GM12878 (cell line): ENCODE measurements around the gene RERE. TPM values are rescaled to one million over a fixed set of nuclear protein-coding genes. Genes with fewer than 3 reads are reported as not detected.

ENCODE experiments used
- ATAC-seq: fragments of 200-7000 bp; cut with Tn5 transposase; 3 replicates; pipeline ENCODE4 v1.9.1; 2020; ENCODE audit warnings: mild to moderate bottlenecking, moderate library complexity
- BruUV-seq: library from RNA; stranded (reverse); fragments of 400-500 nt; replicated peaks from 2 replicates; lab custom pipeline; 2021; lab: Mats Ljungman, UMichigan
- CTCF ChIA-PET: fragments of 300-600 bp; sonication (Branson Sonifier 250); formaldehyde crosslinking; extraction: SDS; loops from one replicate; lab custom pipeline; 2021; ENCODE audit warnings: inconsistent platforms; lab: Yijun Ruan, JAX
- POLR2A ChIA-PET: fragments of 350-600 bp; formaldehyde crosslinking; extraction: SDS; loops from one replicate; lab custom pipeline; 2021; ENCODE audit warnings: inconsistent platforms; lab: Charles Lee
- RAD21 ChIA-PET: fragments of 300-600 bp; sonication (Branson Sonifier 250); formaldehyde crosslinking; loops from one replicate; lab custom pipeline; 2023; ENCODE audit warnings: antibody characterized with exemption; ENCODE audit not compliant: unreplicated experiment; lab: Charles Lee
- SMC1A ChIA-PET: fragments of 300-600 bp; sonication (Branson Sonifier 250); formaldehyde crosslinking; loops from one replicate; lab custom pipeline; 2023; ENCODE audit not compliant: unreplicated experiment, uncharacterized antibody; lab: Charles Lee
- DNase-seq: peaks from one replicate; pipeline ENCODE4 v3.0.0-alpha.2; 2011; ENCODE audit warnings: low read depth, low spot score
- FAIRE-seq: peaks from 3 replicates; lab custom pipeline; 2011; peaks lifted over from hg19 to GRCh38; lab: Jason Lieb, UNC
- H2AFZ ChIP-seq: 2 replicates; pipeline ENCODE4 v1.6.0; 2011; ENCODE audit warnings: low read depth, low read length, control low read depth; ENCODE audit not compliant: control insufficient read depth
- H3K27ac ChIP-seq: 2 replicates; pipeline ENCODE4 v1.5.1; 2011; ENCODE audit warnings: control low read depth; ENCODE audit not compliant: control insufficient read depth, insufficient read depth
- H3K27me3 ChIP-seq, 2 experiments: replicated peaks in 1 of 2; 2 replicates each; pipeline versions ENCODE4 v1.6.0 to v1.6.1; 2011; ENCODE audit warnings: low read length in 1 of 2; ENCODE audit not compliant: control insufficient read depth in 2 of 2, insufficient read depth in 2 of 2
- H3K36me3 ChIP-seq, 2 experiments: 2 replicates each; pipeline ENCODE4 v1.5.1; 2011; ENCODE audit warnings: low read length in 1 of 2; ENCODE audit not compliant: control insufficient read depth in 2 of 2, insufficient read depth in 2 of 2
- H3K4me1 ChIP-seq: 2 replicates; pipeline ENCODE4 v1.6.1; 2011; ENCODE audit warnings: mild to moderate bottlenecking, low read length, moderate library complexity, mixed read lengths; ENCODE audit not compliant: control insufficient read depth, insufficient read depth
- H3K4me2 ChIP-seq: 2 replicates; pipeline ENCODE4 v1.6.0; 2011; ENCODE audit warnings: control low read depth; ENCODE audit not compliant: control insufficient read depth, insufficient read depth
- H3K4me3 ChIP-seq: fragments of 200-600 bp; sonication (generic); 2 replicates; pipeline ENCODE4 v1.5.1; 2016
- H3K79me2 ChIP-seq: 2 replicates; pipeline ENCODE4 v1.6.0; 2011; ENCODE audit warnings: low read length; ENCODE audit not compliant: control insufficient read depth, insufficient read depth
- H3K9ac ChIP-seq: 2 replicates; pipeline ENCODE4 v1.8.0; 2011; ENCODE audit warnings: low read length, control low read depth, mixed read lengths; ENCODE audit not compliant: control insufficient read depth, insufficient read depth
- H3K9me3 ChIP-seq: replicated peaks from 3 replicates; pipeline ENCODE4 v1.5.1; 2011; ENCODE audit warnings: mild to moderate bottlenecking, low read length; ENCODE audit not compliant: control insufficient read depth, insufficient read depth
- H4K20me1 ChIP-seq: 2 replicates; pipeline ENCODE4 v1.6.0; 2011; ENCODE audit not compliant: control insufficient read depth, insufficient read depth
- BCL11A ChIP-seq: IDR thresholded peaks from 2 replicates; pipeline ENCODE4 v1.6.1; 2011; ENCODE audit warnings: low read depth, low read length
- CBX5 ChIP-seq: sonication (generic); IDR thresholded peaks from 2 replicates; pipeline ENCODE4 v1.6.1; 2016; ENCODE audit warnings: low read depth, moderate library complexity, mild to moderate bottlenecking, inconsistent platforms
- CHD4 ChIP-seq: fragments of 200-600 bp; sonication (generic); IDR thresholded peaks from 2 replicates; pipeline ENCODE4 v1.6.1; 2016; ENCODE audit warnings: mild to moderate bottlenecking
- DPF2 ChIP-seq: fragments of 450-650 bp; IDR thresholded peaks from 2 replicates; pipeline ENCODE4 v1.6.1; 2017; ENCODE audit warnings: mild to moderate bottlenecking
- IRF4 ChIP-seq: IDR thresholded peaks from 2 replicates; pipeline ENCODE4 v1.6.1; 2011; ENCODE audit warnings: low read depth, low read length
- IRF5 ChIP-seq: fragments of 450-650 bp; IDR thresholded peaks from 2 replicates; pipeline ENCODE4 v1.6.1; 2017; ENCODE audit warnings: borderline replicate concordance
- LARP7 ChIP-seq: fragments of 450-650 bp; IDR thresholded peaks from 2 replicates; pipeline ENCODE4 v1.6.1; 2017; ENCODE audit warnings: mild to moderate bottlenecking
- MEF2A ChIP-seq: IDR thresholded peaks from 2 replicates; pipeline ENCODE4 v1.6.1; 2011; ENCODE audit warnings: low read depth, mild to moderate bottlenecking, low read length, moderate library complexity; ENCODE audit not compliant: insufficient read depth
- ZBTB40 ChIP-seq: fragments of 450-650 bp; IDR thresholded peaks from 2 replicates; pipeline ENCODE4 v1.6.1; 2016; ENCODE audit warnings: mild to moderate bottlenecking, moderate library complexity, borderline replicate concordance
- WGBS: methylation state at CpG from one replicate; pipeline ENCODE4 v1.1.6; 2016; ENCODE audit warnings: low lambda C conversion rate; ENCODE audit not compliant: insufficient replicate concordance, insufficient coverage; ENCODE audit errors: missing lambda C conversion rate; 5-methylcytosine and 5-hydroxymethylcytosine counted together
- in situ Hi-C: fragments of 300-500 bp; cut with MboI; formaldehyde crosslinking; loops from 9 replicates; pipeline ENCODE4 v1.14.3; 2018; ENCODE audit warnings: mixed read lengths
- intact Hi-C: fragments of 100-400 bp; cut with micrococcal nuclease; formaldehyde crosslinking; loops from one replicate; pipeline ENCODE4 v1.14.2; 2022; ENCODE audit not compliant: unreplicated experiment
- polyA plus RNA-seq, 11 experiments: library from polyadenylated mRNA; depleted of rRNA in 4 of 11; unstranded in 6 of 11; stranded (reverse) in 5 of 11; fragments of >200 nt; fragmentation: Nextera tagmentation in 4 of 11; fragmentation: Illumina TruSeq in 1 of 11; extraction: Ambion mirVana in 4 of 11; extraction: Trizol in 1 of 11; gene quantifications; 1 replicate in 1 of 11; 2 replicates in 10 of 11; pipeline versions ENCODE4 v1.2.1 to v1.2.3, GENCODE V29; 2011 to 2016; ENCODE audit warnings: inconsistent platforms in 2 of 11, missing spikeins in 2 of 11, low read depth in 1 of 11
- total RNA-seq, 4 experiments: library from RNA; depleted of rRNA in 3 of 4; stranded (reverse); fragments of >200 nt in 3 of 4; fragmentation: Illumina TruSeq in 1 of 4; extraction: Trizol in 1 of 4; gene quantifications; 2 replicates each; pipeline versions ENCODE4 v1.2.1 to v1.2.3, GENCODE V29; 2013 to 2021
- TF ChIP-seq, protein P1 (sequence below): fragments of 450-650 bp; IDR thresholded peaks from 2 replicates; pipeline ENCODE4 v1.6.1; 2014; ENCODE audit warnings: mild to moderate bottlenecking
- TF ChIP-seq, protein P2 (sequence below): IDR thresholded peaks from 2 replicates; pipeline ENCODE4 v1.6.1; 2012; ENCODE audit warnings: low read depth, low read length, improper control_type of control experiment
- TF ChIP-seq, protein P3 (sequence below): fragments of 450-650 bp; IDR thresholded peaks from 2 replicates; pipeline ENCODE4 v1.6.1; 2017; ENCODE audit warnings: mild to moderate bottlenecking, moderate library complexity

The RERE gene
- total and polyA plus RNA-seq, 10 of the 15 experiments (the other 5 are each of a cell fraction or from before 2014, with no cell fraction given): 5.2 to 60.5 (median 20.2) TPM

- H3K79me2 ChIP-seq: peaks cover 69% of the 10 kb centered on the region
- no peaks in the 10 kb centered on the region for H3K9me3 ChIP-seq
- H3K4me2 ChIP-seq: no peak overlapping the region
- no TSS peak for BruUV-seq
- no peaks in the 10 kb centered on the region for H3K4me1 ChIP-seq
- H3K27ac ChIP-seq: no peak overlapping the region
- FAIRE-seq: no peak
- ATAC-seq: no peak
- ChIA-PET SMC1A (interaction anchor here (0.7 to 2.0 kb wide), 6 partner anchors 8 to 142 kb away, joined by 3 to 13 read pairs (median 4); no protein-coding TSS in a partner anchor), POLR2A (interaction anchor here (0.8 to 1.1 kb wide), 2 partner anchors 34 to 47 kb away, joined by 3 read pairs; no protein-coding TSS in a partner anchor), RAD21 (interaction anchor here (1.0 to 1.6 kb wide), 7 partner anchors 44 to 86 kb away, joined by 3 to 10 read pairs (median 3); partner anchors contain the start of gene ENO1), CTCF (interaction anchor here (0.6 to 3.5 kb wide), 7 partner anchors 37 to 338 kb away, joined by 3 to 28 read pairs (median 3); no protein-coding TSS in a partner anchor)
- H3K9ac ChIP-seq: no peak overlapping the region
- H3K4me3 ChIP-seq: no peak overlapping the region
- H3K27me3 ChIP-seq: no peaks in the 10 kb centered on the region
- 96% methylated on average over 6 of the region's 6 CpGs for WGBS
- no peaks in the 10 kb centered on the region for H3K36me3 ChIP-seq
- H2AFZ ChIP-seq: no peak overlapping the region
- DNase-seq: no peak
- intact Hi-C loops (no loop called here), in situ Hi-C loops (no loop called here)
- no peaks in the 10 kb centered on the region for H4K20me1 ChIP-seq
- TF ChIP-seq BCL11A (no peak), IRF5 (no peak), MEF2A (no peak), IRF4 (no peak), DPF2 (no peak), CBX5 (no peak), ZBTB40 (no peak), CHD4 (no peak), LARP7 (no peak)
- TF ChIP-seq, protein P1, sequence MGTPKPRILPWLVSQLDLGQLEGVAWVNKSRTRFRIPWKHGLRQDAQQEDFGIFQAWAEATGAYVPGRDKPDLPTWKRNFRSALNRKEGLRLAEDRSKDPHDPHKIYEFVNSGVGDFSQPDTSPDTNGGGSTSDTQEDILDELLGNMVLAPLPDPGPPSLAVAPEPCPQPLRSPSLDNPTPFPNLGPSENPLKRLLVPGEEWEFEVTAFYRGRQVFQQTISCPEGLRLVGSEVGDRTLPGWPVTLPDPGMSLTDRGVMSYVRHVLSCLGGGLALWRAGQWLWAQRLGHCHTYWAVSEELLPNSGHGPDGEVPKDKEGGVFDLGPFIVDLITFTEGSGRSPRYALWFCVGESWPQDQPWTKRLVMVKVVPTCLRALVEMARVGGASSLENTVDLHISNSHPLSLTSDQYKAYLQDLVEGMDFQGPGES: no peak
- TF ChIP-seq, protein P2, sequence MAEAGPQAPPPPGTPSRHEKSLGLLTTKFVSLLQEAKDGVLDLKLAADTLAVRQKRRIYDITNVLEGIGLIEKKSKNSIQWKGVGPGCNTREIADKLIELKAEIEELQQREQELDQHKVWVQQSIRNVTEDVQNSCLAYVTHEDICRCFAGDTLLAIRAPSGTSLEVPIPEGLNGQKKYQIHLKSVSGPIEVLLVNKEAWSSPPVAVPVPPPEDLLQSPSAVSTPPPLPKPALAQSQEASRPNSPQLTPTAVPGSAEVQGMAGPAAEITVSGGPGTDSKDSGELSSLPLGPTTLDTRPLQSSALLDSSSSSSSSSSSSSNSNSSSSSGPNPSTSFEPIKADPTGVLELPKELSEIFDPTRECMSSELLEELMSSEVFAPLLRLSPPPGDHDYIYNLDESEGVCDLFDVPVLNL: no peak
- TF ChIP-seq, protein P3, sequence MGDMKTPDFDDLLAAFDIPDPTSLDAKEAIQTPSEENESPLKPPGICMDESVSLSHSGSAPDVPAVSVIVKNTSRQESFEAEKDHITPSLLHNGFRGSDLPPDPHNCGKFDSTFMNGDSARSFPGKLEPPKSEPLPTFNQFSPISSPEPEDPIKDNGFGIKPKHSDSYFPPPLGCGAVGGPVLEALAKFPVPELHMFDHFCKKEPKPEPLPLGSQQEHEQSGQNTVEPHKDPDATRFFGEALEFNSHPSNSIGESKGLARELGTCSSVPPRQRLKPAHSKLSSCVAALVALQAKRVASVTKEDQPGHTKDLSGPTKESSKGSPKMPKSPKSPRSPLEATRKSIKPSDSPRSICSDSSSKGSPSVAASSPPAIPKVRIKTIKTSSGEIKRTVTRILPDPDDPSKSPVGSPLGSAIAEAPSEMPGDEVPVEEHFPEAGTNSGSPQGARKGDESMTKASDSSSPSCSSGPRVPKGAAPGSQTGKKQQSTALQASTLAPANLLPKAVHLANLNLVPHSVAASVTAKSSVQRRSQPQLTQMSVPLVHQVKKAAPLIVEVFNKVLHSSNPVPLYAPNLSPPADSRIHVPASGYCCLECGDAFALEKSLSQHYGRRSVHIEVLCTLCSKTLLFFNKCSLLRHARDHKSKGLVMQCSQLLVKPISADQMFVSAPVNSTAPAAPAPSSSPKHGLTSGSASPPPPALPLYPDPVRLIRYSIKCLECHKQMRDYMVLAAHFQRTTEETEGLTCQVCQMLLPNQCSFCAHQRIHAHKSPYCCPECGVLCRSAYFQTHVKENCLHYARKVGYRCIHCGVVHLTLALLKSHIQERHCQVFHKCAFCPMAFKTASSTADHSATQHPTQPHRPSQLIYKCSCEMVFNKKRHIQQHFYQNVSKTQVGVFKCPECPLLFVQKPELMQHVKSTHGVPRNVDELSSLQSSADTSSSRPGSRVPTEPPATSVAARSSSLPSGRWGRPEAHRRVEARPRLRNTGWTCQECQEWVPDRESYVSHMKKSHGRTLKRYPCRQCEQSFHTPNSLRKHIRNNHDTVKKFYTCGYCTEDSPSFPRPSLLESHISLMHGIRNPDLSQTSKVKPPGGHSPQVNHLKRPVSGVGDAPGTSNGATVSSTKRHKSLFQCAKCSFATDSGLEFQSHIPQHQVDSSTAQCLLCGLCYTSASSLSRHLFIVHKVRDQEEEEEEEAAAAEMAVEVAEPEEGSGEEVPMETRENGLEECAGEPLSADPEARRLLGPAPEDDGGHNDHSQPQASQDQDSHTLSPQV: no peak
Measured at GRCh38 chr1:8812081-8812480, 5.4 kb downstream of the RERE start.
